ENCODE data around the gene IGFBP1. TPM values are rescaled to one million over a fixed set of nuclear protein-coding genes. Genes with fewer than 3 reads are reported as not detected.

Gene IGFBP1
- total RNA-seq, 1 donor = 4.0 TPM

GRCh38 chr7:45885264-45885882, 2.9 kb upstream of the IGFBP1 start:
- no peak for TF ChIP-seq CTCF (IDR thresholded peaks at IDR 0.05; ENCODE audit: extremely low read depth, low read depth, low read length)
- Histone ChIP-seq H3K27me3 (ENCODE audit: insufficient read depth, low read length) (peaks cover 2% of the 10 kb centered on the region), H3K9me3 (ENCODE audit: low read depth, low read length) (no peaks in the 10 kb centered on the region), H3K36me3 (ENCODE audit: insufficient read depth, low read length) (no peaks in the 10 kb centered on the region), H3K79me2 (ENCODE audit: insufficient read depth, low read length) (no peaks in the 10 kb centered on the region), H3K4me1 (ENCODE audit: insufficient read depth, low read length) (peaks cover 43% of the 10 kb centered on the region), H4K20me1 (ENCODE audit: insufficient read depth, low read length) (no peaks in the 10 kb centered on the region), H3K4me2 (ENCODE audit: insufficient read depth, low read length) (no peak overlapping the region), H2AFZ (ENCODE audit: low read length) (peak overlapping the region; percentile 10), H3K27ac (ENCODE audit: low read depth, low read length) (peak overlapping the region; percentile 69), H3K4me3 (ENCODE audit: insufficient read depth, low read length) (no peak overlapping the region)
- DNase-seq (ENCODE audit: insufficient read length, low spot score, missing footprints) = peak; percentile 93

- H4K20me1 ChIP-seq (ENCODE audit: insufficient read depth, low read length) = no peaks in the 10 kb centered on the region
- no peaks in the 10 kb centered on the region for H3K9me3 ChIP-seq (ENCODE audit: low read depth, low read length)
- H3K4me2 ChIP-seq (ENCODE audit: insufficient read depth, low read length) = no peak overlapping the region
- no peak overlapping the region for H3K4me3 ChIP-seq (ENCODE audit: insufficient read depth, low read length)
- H3K27ac ChIP-seq (ENCODE audit: low read depth, low read length) = no peak overlapping the region
- no peaks in the 10 kb centered on the region for H3K79me2 ChIP-seq (ENCODE audit: insufficient read depth, low read length)
- peaks cover 2% of the 10 kb centered on the region for H3K27me3 ChIP-seq (ENCODE audit: insufficient read depth, low read length)
- peaks cover 35% of the 10 kb centered on the region for H3K4me1 ChIP-seq (ENCODE audit: insufficient read depth, low read length)
- peak; percentile 75 for DNase-seq (ENCODE audit: insufficient read length, low spot score, missing footprints)
- no peak for TF ChIP-seq CTCF (IDR thresholded peaks at IDR 0.05; ENCODE audit: extremely low read depth, low read depth, low read length)
- H3K36me3 ChIP-seq (ENCODE audit: insufficient read depth, low read length) = no peaks in the 10 kb centered on the region
- H2AFZ ChIP-seq (ENCODE audit: low read length) = no peak overlapping the region
Observed at GRCh38 chr7:45886931-45887667, 1.2 kb upstream of the IGFBP1 start.

GRCh38 chr7:45888993-45889366, 692 bp downstream of the IGFBP1 start:
- Histone ChIP-seq H3K36me3 (ENCODE audit: insufficient read depth, low read length) (no peaks in the 10 kb centered on the region), H3K27ac (ENCODE audit: low read depth, low read length) (no peak overlapping the region), H4K20me1 (ENCODE audit: insufficient read depth, low read length) (no peaks in the 10 kb centered on the region), H3K27me3 (ENCODE audit: insufficient read depth, low read length) (peaks cover 2% of the 10 kb centered on the region), H3K4me3 (ENCODE audit: insufficient read depth, low read length) (peak overlapping the region; percentile 70), H3K79me2 (ENCODE audit: insufficient read depth, low read length) (no peaks in the 10 kb centered on the region), H3K9me3 (ENCODE audit: low read depth, low read length) (no peaks in the 10 kb centered on the region), H3K4me1 (ENCODE audit: insufficient read depth, low read length) (peaks cover 31% of the 10 kb centered on the region), H2AFZ (ENCODE audit: low read length) (no peak overlapping the region), H3K4me2 (ENCODE audit: insufficient read depth, low read length) (peak overlapping the region; percentile 85)
- TF ChIP-seq CTCF (IDR thresholded peaks at IDR 0.05; ENCODE audit: extremely low read depth, low read depth, low read length) = no peak
- peak; percentile 80 for DNase-seq (ENCODE audit: insufficient read length, low spot score, missing footprints)

- H2AFZ ChIP-seq (ENCODE audit: low read length) = no peak overlapping the region
- no peaks in the 10 kb centered on the region for H3K36me3 ChIP-seq (ENCODE audit: insufficient read depth, low read length)
- H4K20me1 ChIP-seq (ENCODE audit: insufficient read depth, low read length) = no peaks in the 10 kb centered on the region
- H3K4me1 ChIP-seq (ENCODE audit: insufficient read depth, low read length) = peaks cover 28% of the 10 kb centered on the region
- H3K79me2 ChIP-seq (ENCODE audit: insufficient read depth, low read length) = no peaks in the 10 kb centered on the region
- H3K4me3 ChIP-seq (ENCODE audit: insufficient read depth, low read length) = no peak overlapping the region
- no peak for TF ChIP-seq CTCF (IDR thresholded peaks at IDR 0.05; ENCODE audit: extremely low read depth, low read depth, low read length)
- DNase-seq (ENCODE audit: insufficient read length, low spot score, missing footprints) = no peak
- H3K27ac ChIP-seq (ENCODE audit: low read depth, low read length) = no peak overlapping the region
- no peaks in the 10 kb centered on the region for H3K9me3 ChIP-seq (ENCODE audit: low read depth, low read length)
- peaks cover 2% of the 10 kb centered on the region for H3K27me3 ChIP-seq (ENCODE audit: insufficient read depth, low read length)
- peak overlapping the region; percentile 85 for H3K4me2 ChIP-seq (ENCODE audit: insufficient read depth, low read length)
Observed at GRCh38 chr7:45889367-45890067, 1.2 kb downstream of the IGFBP1 start.
